ENCODE results near the gene COL13A1.
A peak's percentile ranks its signal among the peaks of the same experiment; 100 is the strongest.

COL13A1 gene

GRCh38 chr10:69800665-69801064 lies 1.0 kb upstream of the COL13A1 start:
- Mint-ChIP-seq H3K4me1 (peaks cover 4 to 6% of the 10 kb centered on the region in 2 donors), H3K9me3 (peaks cover 6 to 7% of the 10 kb centered on the region in 2 donors), H3K4me3 (no peak overlapping the region), H3K27ac (no peak overlapping the region), H3K36me3 (peaks cover 0 to 2% of the 10 kb centered on the region in 2 donors), H3K27me3 (peaks cover 61 to 70% of the 10 kb centered on the region in 2 donors)
- DNase-seq (no peak), ATAC-seq (replicated peaks) (no peak)

GRCh38 chr10:69801094-69801433 lies 642 bp upstream of the COL13A1 start:
- H3K4me1 Mint-ChIP-seq: peaks cover 4 to 6% of the 10 kb centered on the region in 2 donors
- H3K9me3 Mint-ChIP-seq: peaks cover 3 to 7% of the 10 kb centered on the region in 2 donors
- H3K27me3 Mint-ChIP-seq: peaks cover 65 to 69% of the 10 kb centered on the region in 2 donors
- peak overlapping the region; percentile 39 for H3K27ac Mint-ChIP-seq
- DNase-seq: no peak
- H3K4me3 Mint-ChIP-seq: peak overlapping the region; percentile 42 to 51
- H3K36me3 Mint-ChIP-seq: peaks cover 0 to 2% of the 10 kb centered on the region in 2 donors
- ATAC-seq (replicated peaks): peak; percentile 48 to 56

- DNase-seq (no peak), ATAC-seq (replicated peaks) (no peak)
- H3K4me3 Mint-ChIP-seq: no peak overlapping the region
- no peak overlapping the region for H3K27ac Mint-ChIP-seq
- peaks cover 0 to 2% of the 10 kb centered on the region in 2 donors for H3K36me3 Mint-ChIP-seq
- H3K4me1 Mint-ChIP-seq: peaks cover 4 to 6% of the 10 kb centered on the region in 2 donors
- H3K27me3 Mint-ChIP-seq: peaks cover 53 to 58% of the 10 kb centered on the region in 2 donors
- no peaks in the 10 kb centered on the region for H3K9me3 Mint-ChIP-seq
These were observed 887 bp downstream of the COL13A1 start for GRCh38 chr10:69802424-69803161.

- no peak overlapping the region for H3K27ac Mint-ChIP-seq
- no peaks in the 10 kb centered on the region for H3K9me3 Mint-ChIP-seq
- no peak overlapping the region for H3K4me3 Mint-ChIP-seq
- H3K36me3 Mint-ChIP-seq: peaks cover 0 to 2% of the 10 kb centered on the region in 2 donors
- H3K4me1 Mint-ChIP-seq: peaks cover 4 to 6% of the 10 kb centered on the region in 2 donors
- DNase-seq (no peak), ATAC-seq (replicated peaks) (no peak)
- H3K27me3 Mint-ChIP-seq: peaks cover 44 to 45% of the 10 kb centered on the region in 2 donors
These were observed 2.1 kb downstream of the COL13A1 start for GRCh38 chr10:69803809-69804208.

GRCh38 chr10:69804775-69805174 lies 3.1 kb downstream of the COL13A1 start:
- Mint-ChIP-seq H3K36me3 (peaks cover 0 to 2% of the 10 kb centered on the region in 2 donors), H3K27me3 (peaks cover 39 to 44% of the 10 kb centered on the region in 2 donors), H3K9me3 (no peaks in the 10 kb centered on the region), H3K4me1 (peaks cover 4 to 6% of the 10 kb centered on the region in 2 donors), H3K27ac (no peak overlapping the region), H3K4me3 (no peak overlapping the region)
- no peak for DNase-seq
- no peak for ATAC-seq (replicated peaks)

GRCh38 chr10:69807122-69807521 lies 5.4 kb downstream of the COL13A1 start:
- no peaks in the 10 kb centered on the region for H3K36me3 Mint-ChIP-seq
- DNase-seq (no peak), ATAC-seq (replicated peaks) (no peak)
- H3K27me3 Mint-ChIP-seq: peaks cover 20 to 34% of the 10 kb centered on the region in 2 donors
- no peak overlapping the region for H3K27ac Mint-ChIP-seq
- H3K4me1 Mint-ChIP-seq: no peaks in the 10 kb centered on the region
- H3K9me3 Mint-ChIP-seq: no peaks in the 10 kb centered on the region
- H3K4me3 Mint-ChIP-seq: no peak overlapping the region

- Mint-ChIP-seq H3K4me3 (no peak overlapping the region), H3K9me3 (no peaks in the 10 kb centered on the region), H3K27ac (no peak overlapping the region), H3K36me3 (no peaks in the 10 kb centered on the region), H3K27me3 (peaks cover 20 to 35% of the 10 kb centered on the region in 2 donors), H3K4me1 (no peaks in the 10 kb centered on the region)
- DNase-seq (no peak), ATAC-seq (replicated peaks) (no peak)
These were observed 6.0 kb downstream of the COL13A1 start for GRCh38 chr10:69807696-69808095.

GRCh38 chr10:69809318-69809717 lies 7.6 kb downstream of the COL13A1 start:
- Mint-ChIP-seq H3K4me3 (no peak overlapping the region), H3K36me3 (no peaks in the 10 kb centered on the region), H3K4me1 (no peaks in the 10 kb centered on the region), H3K9me3 (no peaks in the 10 kb centered on the region), H3K27me3 (peaks cover 6 to 26% of the 10 kb centered on the region in 2 donors), H3K27ac (no peak overlapping the region)
- ATAC-seq (replicated peaks) (no peak), DNase-seq (no peak)

- ATAC-seq (replicated peaks) (no peak), DNase-seq (no peak)
- Mint-ChIP-seq H3K36me3 (no peaks in the 10 kb centered on the region), H3K4me3 (no peak overlapping the region), H3K4me1 (no peaks in the 10 kb centered on the region), H3K9me3 (no peaks in the 10 kb centered on the region), H3K27ac (no peak overlapping the region), H3K27me3 (peaks cover 0 to 18% of the 10 kb centered on the region in 2 donors)
These were observed 8.4 kb downstream of the COL13A1 start for GRCh38 chr10:69810097-69810496.

- Mint-ChIP-seq H3K9me3 (no peaks in the 10 kb centered on the region), H3K27me3 (peaks cover 1 to 13% of the 10 kb centered on the region in 2 donors), H3K4me3 (no peak overlapping the region), H3K36me3 (no peaks in the 10 kb centered on the region), H3K27ac (no peak overlapping the region), H3K4me1 (no peaks in the 10 kb centered on the region)
- DNase-seq: no peak
- no peak for ATAC-seq (replicated peaks)
These were observed 9.1 kb downstream of the COL13A1 start for GRCh38 chr10:69810675-69811397.

- Mint-ChIP-seq H3K4me1 (peaks cover 12 to 13% of the 10 kb centered on the region in 2 donors), H3K4me3 (no peak overlapping the region)
These were observed 11.9 kb downstream of the COL13A1 start for GRCh38 chr10:69813632-69814031.

GRCh38 chr10:69814251-69814650 lies 12.5 kb downstream of the COL13A1 start:
- Mint-ChIP-seq H3K4me1 (peaks cover 12 to 13% of the 10 kb centered on the region in 2 donors), H3K9me3 (peaks cover 0 to 7% of the 10 kb centered on the region in 2 donors), H3K27me3 (peaks cover 26 to 29% of the 10 kb centered on the region in 2 donors), H3K27ac (no peak overlapping the region), H3K4me3 (no peak overlapping the region), H3K36me3 (no peaks in the 10 kb centered on the region)
- ATAC-seq (replicated peaks) (no peak), DNase-seq (no peak)

More at GRCh38 chr10:69813632-69814031, 11.9 kb downstream of the COL13A1 start:
- Mint-ChIP-seq H3K9me3 (peaks cover 0 to 4% of the 10 kb centered on the region in 2 donors), H3K27ac (no peak overlapping the region), H3K36me3 (no peaks in the 10 kb centered on the region), H3K27me3 (peaks cover 26 to 29% of the 10 kb centered on the region in 2 donors)
- DNase-seq (no peak), ATAC-seq (replicated peaks) (no peak)

- no peak overlapping the region for H3K27ac Mint-ChIP-seq
- peaks cover 26 to 33% of the 10 kb centered on the region in 2 donors for H3K27me3 Mint-ChIP-seq
- ATAC-seq (replicated peaks) (no peak), DNase-seq (no peak)
- no peak overlapping the region for H3K4me3 Mint-ChIP-seq
- H3K36me3 Mint-ChIP-seq: peaks cover 2 to 5% of the 10 kb centered on the region in 2 donors
- peaks cover 16 to 19% of the 10 kb centered on the region in 2 donors for H3K4me1 Mint-ChIP-seq
- H3K9me3 Mint-ChIP-seq: peaks cover 6 to 11% of the 10 kb centered on the region in 2 donors
These were observed 13.4 kb downstream of the COL13A1 start for GRCh38 chr10:69815104-69815503.

- H3K27ac Mint-ChIP-seq: no peak overlapping the region
These were observed 14.8 kb downstream of the COL13A1 start for GRCh38 chr10:69816521-69816920.

More at GRCh38 chr10:69816521-69816920, 14.8 kb downstream of the COL13A1 start:
- Mint-ChIP-seq H3K27me3 (peaks cover 26 to 37% of the 10 kb centered on the region in 2 donors), H3K36me3 (peaks cover 2 to 5% of the 10 kb centered on the region in 2 donors), H3K4me3 (no peak overlapping the region), H3K9me3 (peaks cover 7 to 14% of the 10 kb centered on the region in 2 donors), H3K4me1 (peaks cover 21 to 27% of the 10 kb centered on the region in 2 donors)
- DNase-seq: no peak
- no peak for ATAC-seq (replicated peaks)

Data from stimulated activated naive B cell treated with anti-CD40 and anti-IgM and Interleukin-4, amounts not matched to agents 10 μg/mL and 1 μg/mL and 100 μg/mL, for 72 hours (primary cell).